Measurements from ENCODE around the gene ARID3A. TPM values are rescaled to one million over a fixed set of nuclear protein-coding genes. Genes with fewer than 3 reads are reported as not detected.

ARID3A gene
- total RNA-seq, 1 donor from 2014 or later: 106 TPM

DNA sequence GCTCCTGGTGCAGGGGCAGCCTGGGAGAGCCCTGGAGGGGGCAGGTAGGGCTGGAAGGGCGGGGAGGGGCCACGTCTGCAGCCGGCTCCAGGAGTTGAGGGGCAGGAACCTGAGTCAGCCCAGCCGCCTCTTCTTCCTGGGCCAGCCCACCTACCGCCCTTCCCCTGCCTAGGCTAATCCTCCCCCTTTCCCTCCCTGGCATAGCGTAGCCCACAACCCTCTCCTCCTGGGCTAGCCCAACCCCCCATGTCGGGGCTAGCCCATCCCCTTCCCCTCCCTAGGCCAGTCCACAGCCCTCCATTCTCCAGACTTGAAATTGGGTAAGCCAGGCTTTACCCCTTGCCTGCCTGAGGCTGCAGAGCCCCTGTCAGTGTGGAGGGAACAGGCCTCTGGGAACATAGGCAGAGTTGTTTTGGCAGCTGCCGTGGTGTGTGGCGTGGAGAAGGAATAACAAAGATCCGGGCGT lies 37.7 kb downstream of the ARID3A start:
- H3K4me3 ChIP-seq (ENCODE audit: insufficient read depth, low read depth, low read length): no peak overlapping the region
- no peak overlapping the region for H3K27ac ChIP-seq (ENCODE audit: low read depth, low read length)
- no peaks in the 10 kb centered on the region for H3K9me3 ChIP-seq (ENCODE audit: insufficient read depth, low read depth, low read length)
- H3K27me3 Mint-ChIP-seq (ENCODE audit: low read depth, unreplicated experiment): no peaks in the 10 kb centered on the region
- DNase-seq (ENCODE audit: low read depth) (no peak), FAIRE-seq (no peak)
- peaks cover 19% of the 10 kb centered on the region for H4K20me1 ChIP-seq (ENCODE audit: insufficient read depth, low read length)
- peaks cover 11% of the 10 kb centered on the region for H3K4me1 Mint-ChIP-seq (ENCODE audit: low read depth, unreplicated experiment)
- peaks cover 27% of the 10 kb centered on the region for H3K36me3 Mint-ChIP-seq (ENCODE audit: low read depth, unreplicated experiment)
- TF ChIP-seq, protein P1, sequence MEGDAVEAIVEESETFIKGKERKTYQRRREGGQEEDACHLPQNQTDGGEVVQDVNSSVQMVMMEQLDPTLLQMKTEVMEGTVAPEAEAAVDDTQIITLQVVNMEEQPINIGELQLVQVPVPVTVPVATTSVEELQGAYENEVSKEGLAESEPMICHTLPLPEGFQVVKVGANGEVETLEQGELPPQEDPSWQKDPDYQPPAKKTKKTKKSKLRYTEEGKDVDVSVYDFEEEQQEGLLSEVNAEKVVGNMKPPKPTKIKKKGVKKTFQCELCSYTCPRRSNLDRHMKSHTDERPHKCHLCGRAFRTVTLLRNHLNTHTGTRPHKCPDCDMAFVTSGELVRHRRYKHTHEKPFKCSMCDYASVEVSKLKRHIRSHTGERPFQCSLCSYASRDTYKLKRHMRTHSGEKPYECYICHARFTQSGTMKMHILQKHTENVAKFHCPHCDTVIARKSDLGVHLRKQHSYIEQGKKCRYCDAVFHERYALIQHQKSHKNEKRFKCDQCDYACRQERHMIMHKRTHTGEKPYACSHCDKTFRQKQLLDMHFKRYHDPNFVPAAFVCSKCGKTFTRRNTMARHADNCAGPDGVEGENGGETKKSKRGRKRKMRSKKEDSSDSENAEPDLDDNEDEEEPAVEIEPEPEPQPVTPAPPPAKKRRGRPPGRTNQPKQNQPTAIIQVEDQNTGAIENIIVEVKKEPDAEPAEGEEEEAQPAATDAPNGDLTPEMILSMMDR (IDR thresholded peaks at IDR 0.05; ENCODE audit: insufficient read depth, low read depth, low read length): no peak
- no peak for TF ChIP-seq EZH2 (IDR thresholded peaks at IDR 0.05; ENCODE audit: insufficient read depth, low read length)
- no peak overlapping the region for H2AFZ ChIP-seq (ENCODE audit: low read depth, low read length)
- no peaks in the 10 kb centered on the region for H3K4me1 ChIP-seq (ENCODE audit: insufficient read depth, low read length)
- no peak overlapping the region for H3K4me3 Mint-ChIP-seq (ENCODE audit: unreplicated experiment)
- no peaks in the 10 kb centered on the region for H3K9me3 Mint-ChIP-seq (ENCODE audit: unreplicated experiment)
- H3K27ac Mint-ChIP-seq (ENCODE audit: unreplicated experiment): peak overlapping the region; percentile 44
- H3K36me3 ChIP-seq (ENCODE audit: insufficient read depth, low read length): peaks cover 13% of the 10 kb centered on the region
- no peak overlapping the region for H3K4me2 ChIP-seq (ENCODE audit: low read length)
- no peaks in the 10 kb centered on the region for H3K27me3 ChIP-seq (ENCODE audit: insufficient read depth, low read length)
- peaks cover 9% of the 10 kb centered on the region for H3K79me2 ChIP-seq (ENCODE audit: insufficient read depth, low read length)
- H3K9ac ChIP-seq (ENCODE audit: low read length): no peak overlapping the region

- Mint-ChIP-seq H3K36me3 (ENCODE audit: low read depth, unreplicated experiment) (peaks cover 24% of the 10 kb centered on the region), H3K4me3 (ENCODE audit: unreplicated experiment) (no peak overlapping the region), H3K4me1 (ENCODE audit: low read depth, unreplicated experiment) (peaks cover 11% of the 10 kb centered on the region), H3K9me3 (ENCODE audit: unreplicated experiment) (no peaks in the 10 kb centered on the region), H3K27me3 (ENCODE audit: low read depth, unreplicated experiment) (no peaks in the 10 kb centered on the region), H3K27ac (ENCODE audit: unreplicated experiment) (no peak overlapping the region)
- no peak overlapping the region for H3K4me3 ChIP-seq (ENCODE audit: insufficient read depth, low read depth, low read length)
- H3K9me3 ChIP-seq (ENCODE audit: insufficient read depth, low read depth, low read length): no peaks in the 10 kb centered on the region
- no peak for FAIRE-seq
- H3K4me2 ChIP-seq (ENCODE audit: low read length): no peak overlapping the region
- TF ChIP-seq EZH2 (IDR thresholded peaks at IDR 0.05; ENCODE audit: insufficient read depth, low read length): no peak
- TF ChIP-seq, protein P1 (IDR thresholded peaks at IDR 0.05; ENCODE audit: insufficient read depth, low read depth, low read length): no peak
- peaks cover 9% of the 10 kb centered on the region for H3K79me2 ChIP-seq (ENCODE audit: insufficient read depth, low read length)
- H3K27me3 ChIP-seq (ENCODE audit: insufficient read depth, low read length): no peaks in the 10 kb centered on the region
- no peak for DNase-seq (ENCODE audit: low read depth)
- H2AFZ ChIP-seq (ENCODE audit: low read depth, low read length): no peak overlapping the region
- no peak overlapping the region for H3K27ac ChIP-seq (ENCODE audit: low read depth, low read length)
- peaks cover 16% of the 10 kb centered on the region for H3K36me3 ChIP-seq (ENCODE audit: insufficient read depth, low read length)
- H4K20me1 ChIP-seq (ENCODE audit: insufficient read depth, low read length): peaks cover 17% of the 10 kb centered on the region
- H3K4me1 ChIP-seq (ENCODE audit: insufficient read depth, low read length): no peaks in the 10 kb centered on the region
- H3K9ac ChIP-seq (ENCODE audit: low read length): no peak overlapping the region
These were observed 38.3 kb downstream of the ARID3A start for GRCh38 chr19:964116-964520.

All from astrocyte (in vitro differentiated cells and primary cell).